Inflammatory macrophage treated with lipopolysaccharide for 4 hours (primary cell): ENCODE measurements around the gene PPP1R16B.
"Not testable (repeated sequence)": the region's sequence is repeated elsewhere in the genome, so short reads cannot be mapped to it uniquely, and the experiment has no call there.

Experiments
- DNase-seq: peaks from one replicate; pipeline ENCODE4 v3.0.0-alpha.2; 2020

Gene PPP1R16B

DNA sequence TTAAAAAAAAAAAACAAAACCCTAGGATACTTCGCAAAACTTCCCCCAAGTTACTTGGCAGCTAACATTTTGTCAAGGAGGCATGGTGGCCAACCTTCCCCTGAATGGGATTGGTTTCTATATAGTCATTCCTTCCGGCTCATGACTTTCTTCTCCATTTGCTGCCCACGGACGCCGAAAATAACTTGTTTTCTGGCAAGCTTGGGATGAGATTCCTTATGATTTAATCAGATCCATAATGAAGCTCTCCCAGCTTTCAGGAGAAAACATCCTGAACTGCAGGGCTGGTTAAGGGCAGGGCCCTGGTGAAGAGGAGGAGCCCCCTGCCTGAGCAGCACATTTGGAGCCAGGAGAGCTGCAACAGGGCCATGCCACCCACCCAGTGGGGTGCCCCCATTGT lies 49.9 kb downstream of the PPP1R16B start:
- peak; percentile 2 for DNase-seq

DNA sequence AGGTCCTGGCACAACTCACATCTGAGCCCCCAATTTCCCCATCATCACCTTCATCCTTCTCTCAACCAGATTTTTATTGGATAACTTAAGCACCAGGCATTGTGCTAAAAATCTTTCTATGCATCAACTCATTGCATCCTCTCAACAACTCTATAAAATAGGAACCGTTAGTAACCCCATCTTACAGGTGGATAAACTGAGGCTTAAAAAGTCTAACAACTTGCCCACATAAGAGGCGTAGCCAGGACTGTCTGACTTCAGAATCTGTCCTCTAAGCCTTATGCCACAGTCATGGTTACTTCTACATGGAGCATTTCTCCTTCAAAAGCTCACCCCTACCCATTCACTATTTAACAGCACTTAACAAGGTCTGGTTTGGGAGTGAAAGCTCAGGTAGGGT lies 51.1 kb downstream of the PPP1R16B start:
- DNase-seq = no peak

DNA sequence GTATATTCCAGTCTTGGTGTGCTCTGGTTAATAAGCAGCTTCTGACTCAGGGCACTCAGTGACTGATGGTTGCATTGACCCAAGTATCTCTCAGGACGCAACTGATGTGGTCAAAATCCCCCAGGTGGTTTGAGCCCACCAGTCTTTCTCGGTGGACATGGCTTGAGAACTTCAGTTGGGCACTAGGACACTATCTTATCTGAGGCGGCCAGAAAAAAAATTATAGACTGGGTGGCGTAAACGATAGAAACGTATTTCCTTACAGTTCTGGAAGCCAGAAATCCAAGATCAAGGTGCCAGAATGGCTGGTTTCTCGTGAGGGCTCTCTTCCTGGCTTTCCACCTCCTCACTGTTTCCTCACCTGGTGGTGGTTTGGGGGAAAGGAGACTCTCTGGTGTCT lies 52.2 kb downstream of the PPP1R16B start:
- no peak for DNase-seq

DNA sequence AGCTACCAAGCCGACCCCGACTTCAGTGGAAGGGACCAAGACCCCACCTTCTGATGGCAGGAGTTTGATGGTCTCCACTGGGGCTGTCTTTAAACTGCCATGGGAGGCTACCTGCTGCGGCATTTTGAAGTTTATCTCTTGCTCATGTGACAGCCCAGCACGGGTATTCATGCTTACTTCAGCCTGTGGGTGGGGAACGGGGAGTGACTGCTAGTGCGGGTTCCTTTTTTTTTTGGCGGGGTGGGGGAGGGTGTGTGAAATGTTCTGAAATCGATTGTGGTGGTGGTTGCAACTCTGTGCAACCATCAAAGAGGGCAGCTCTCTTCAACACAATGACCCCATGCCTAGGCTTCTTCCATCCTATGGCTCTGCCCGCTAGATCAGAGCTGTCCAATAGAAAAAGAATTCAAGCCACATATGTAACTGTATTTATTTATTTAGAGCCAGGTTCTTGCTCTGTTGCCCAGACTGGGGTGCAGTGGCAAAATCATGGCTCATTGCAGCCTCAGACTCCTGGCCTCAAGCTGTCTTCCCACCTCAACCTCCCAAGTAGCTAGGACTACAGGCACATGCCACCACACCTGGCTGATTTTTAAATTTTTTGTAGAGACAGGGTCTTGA lies 53.7 kb downstream of the PPP1R16B start:
- DNase-seq = peak; percentile 57

DNA sequence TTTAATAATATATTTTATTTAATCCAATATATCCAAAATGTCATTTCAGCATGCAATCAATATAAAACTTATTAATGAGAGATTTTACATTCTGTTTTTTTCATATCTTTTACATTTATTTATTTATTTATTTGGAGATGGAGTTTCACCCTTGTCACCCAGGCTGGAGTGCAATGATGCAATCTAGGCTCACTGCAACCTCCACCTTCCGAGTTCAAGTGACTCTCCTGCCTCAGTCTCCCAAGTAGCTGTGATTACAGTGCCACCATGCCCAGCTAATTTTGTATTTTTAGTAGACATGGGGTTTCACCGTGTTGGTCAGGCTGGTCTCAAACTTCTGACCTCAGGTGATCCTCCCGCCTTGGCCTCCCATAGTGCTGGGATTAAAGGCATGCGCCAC lies 54.4 kb downstream of the PPP1R16B start:
- not testable (repeated sequence) for DNase-seq

DNA sequence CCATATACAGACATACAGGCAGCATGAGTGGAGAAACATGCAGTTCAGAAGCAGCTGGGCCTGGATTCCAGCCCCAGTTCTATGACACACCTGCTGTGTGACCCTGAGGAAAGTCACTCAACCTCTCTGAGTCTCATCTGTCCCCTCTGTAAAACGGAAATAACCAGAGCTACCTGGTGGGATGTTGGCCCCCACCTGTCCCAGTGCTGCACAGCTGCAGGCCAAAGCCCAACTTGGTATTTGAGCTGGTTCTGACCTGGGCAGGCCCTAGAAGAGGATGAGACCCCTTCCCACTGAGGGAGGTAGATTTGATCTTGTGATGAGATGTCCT lies 55.5 kb downstream of the PPP1R16B start:
- DNase-seq = no peak

DNA sequence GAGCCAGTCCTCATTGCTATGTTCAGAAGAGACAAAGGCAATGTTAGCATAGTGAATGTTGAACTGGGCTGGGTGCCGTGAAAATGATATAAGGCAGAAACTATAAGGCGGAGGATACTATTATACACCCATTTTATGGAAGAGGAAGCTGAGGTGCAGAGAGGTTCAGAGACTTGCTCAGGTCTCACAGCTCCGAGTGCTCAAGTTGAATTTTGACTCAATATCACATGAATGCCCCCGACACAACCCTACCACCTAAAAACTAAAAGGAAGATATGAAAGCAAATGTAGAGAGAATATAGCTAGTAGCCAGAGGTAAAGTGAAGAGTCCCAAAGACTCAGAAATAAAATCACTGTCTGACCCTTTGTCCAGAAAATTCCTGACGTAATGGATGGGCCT lies 56.7 kb downstream of the PPP1R16B start:
- no peak for DNase-seq

DNA sequence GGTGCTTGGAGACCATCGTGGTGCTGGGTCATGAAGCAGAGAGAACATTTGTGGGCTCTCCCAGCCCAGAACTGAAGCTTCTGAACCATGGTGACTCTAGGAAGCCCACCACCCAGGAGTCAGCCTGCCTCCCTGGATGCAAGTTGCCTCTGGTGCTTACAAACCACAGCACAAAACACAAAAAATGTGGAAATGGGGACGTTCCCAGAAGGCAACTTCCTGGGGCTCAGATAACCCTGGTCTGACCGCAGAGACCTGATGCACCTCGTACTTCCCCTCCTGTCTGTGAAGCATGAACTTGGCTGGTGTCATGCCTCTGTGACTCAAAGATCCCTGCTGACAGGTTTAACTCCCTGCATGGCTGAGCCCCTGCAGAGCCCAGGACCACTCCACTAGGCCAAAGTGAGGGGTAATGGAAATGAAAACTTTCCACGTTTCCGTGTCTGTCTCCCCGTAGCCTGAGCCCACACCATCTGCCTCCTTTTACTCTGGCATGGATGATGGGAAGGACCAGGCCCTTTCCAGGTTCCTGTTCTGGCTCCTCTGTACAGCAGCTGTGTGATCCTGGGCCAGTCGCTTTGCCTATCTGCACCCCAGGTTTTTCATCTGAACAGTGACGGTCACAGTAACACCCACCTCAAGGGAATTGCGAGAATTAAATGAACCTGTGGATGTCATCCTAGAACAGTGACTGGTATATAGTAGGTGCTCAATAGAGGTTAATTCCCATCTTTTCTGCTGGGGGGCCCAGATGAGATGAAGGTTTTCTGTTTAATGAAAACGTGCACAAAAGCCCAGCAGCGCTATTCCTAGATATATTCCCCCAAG lies 57.7 kb downstream of the PPP1R16B start:
- DNase-seq = peak; percentile 48

DNA sequence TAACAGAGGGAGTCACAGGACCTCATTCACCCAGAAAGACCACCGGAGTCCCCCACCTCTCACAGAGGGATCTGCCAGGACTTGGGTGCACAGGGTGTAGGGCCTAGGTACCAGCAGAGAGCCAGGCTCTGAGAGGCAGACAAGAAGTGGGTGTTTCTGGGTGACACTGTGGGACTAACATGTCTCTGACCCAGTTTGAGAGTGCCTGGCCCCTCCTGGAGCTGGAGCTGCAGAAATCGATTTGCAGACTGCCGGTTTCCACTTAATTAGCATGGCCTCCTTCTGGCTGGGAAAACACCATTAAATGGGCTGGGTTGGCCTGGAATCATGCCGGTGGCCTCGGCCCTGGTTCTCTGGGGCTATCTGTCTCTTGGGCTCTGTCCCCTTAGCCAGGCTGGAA lies 59.2 kb downstream of the PPP1R16B start:
- no peak for DNase-seq

DNA sequence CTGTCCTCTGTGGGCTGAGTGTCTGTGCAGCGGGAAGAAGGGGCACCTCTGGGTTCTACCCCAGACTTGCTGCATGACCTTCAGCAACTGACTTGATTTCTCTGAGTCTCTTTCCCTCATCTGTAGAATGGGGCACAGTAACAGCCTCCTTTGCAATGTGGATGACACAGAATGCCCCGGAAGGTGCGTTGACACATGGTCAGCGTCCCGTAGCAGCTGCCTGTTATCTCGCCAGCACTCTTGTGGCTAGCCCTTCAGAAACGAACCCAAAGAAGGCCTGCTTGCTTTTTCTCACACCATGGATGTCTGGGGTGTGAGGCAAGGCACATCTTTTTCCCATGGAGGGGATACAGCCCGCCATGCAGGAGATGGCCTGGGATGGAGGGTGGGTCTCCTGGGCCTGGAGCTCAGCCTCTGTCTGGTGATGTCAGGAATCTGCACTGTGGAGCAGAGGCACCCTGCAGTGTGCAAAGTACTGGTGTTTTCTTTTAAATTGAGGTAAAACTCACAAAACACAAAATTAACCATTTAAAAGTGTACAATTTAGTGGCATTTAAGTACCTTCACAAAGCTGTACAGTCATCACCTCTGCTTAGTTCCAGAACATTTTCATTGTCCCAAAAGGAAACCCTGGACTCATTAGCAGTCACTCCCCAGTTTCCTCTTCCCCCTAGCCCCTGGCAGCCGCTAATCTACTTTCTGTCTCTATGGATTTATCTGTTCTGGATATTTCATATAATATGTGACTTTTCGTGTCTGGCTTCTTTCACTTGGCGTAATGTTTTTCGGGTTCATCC lies 61.0 kb downstream of the PPP1R16B start:
- DNase-seq = no peak

DNA sequence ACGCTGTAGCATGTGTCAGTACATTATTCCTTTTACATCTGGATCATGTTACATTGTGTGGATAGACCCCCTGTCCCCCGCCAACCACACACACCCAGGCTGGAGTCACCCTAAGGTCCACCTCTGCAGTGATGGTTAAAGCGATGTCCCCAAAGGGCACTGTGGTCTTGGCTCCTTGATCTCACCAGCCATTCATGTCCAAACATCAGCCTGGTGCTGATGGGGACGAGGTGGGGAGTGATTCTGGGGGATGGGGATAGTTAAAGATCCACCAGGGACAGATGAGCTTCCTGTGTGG lies 61.5 kb downstream of the PPP1R16B start:
- DNase-seq = no peak

DNA sequence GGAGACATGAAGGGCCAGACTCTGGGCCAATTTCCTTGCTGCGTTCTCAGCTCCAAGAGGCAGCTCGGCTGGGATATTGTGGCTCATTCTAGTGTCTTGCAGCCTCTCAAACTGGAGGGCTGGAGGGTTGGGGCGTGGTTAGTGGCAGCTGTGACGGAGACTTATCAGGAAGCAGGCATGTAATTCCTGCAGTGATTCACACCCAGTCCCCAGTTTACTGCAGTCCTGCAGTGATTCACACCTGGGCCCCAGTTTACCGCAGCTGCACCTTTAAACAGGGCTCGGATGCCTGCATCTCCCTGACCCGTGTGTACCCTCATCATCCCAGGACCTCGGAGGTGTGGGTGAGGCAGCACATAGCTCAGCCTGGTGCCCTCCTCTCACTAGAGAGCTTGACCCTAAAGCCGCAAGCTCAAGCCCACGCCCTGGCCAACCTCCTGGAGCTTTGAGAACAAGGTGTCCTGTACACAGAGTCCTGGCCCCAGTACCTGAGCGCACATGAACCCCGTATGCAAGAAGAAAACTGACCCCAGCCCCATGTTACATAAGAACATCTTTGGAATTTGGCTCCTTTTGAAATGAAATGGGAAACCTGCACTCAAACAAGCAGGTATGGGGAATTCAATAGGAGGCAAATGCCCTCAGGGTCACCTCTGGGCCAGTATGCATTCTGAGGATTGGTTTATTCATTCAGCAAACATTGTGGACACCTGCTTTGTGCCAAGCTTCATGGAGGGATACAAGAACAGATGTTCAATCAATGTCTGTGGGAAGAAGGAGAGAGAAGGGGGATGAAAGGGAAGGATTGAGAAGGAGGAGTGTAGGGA lies 65.4 kb downstream of the PPP1R16B start:
- DNase-seq = no peak

DNA sequence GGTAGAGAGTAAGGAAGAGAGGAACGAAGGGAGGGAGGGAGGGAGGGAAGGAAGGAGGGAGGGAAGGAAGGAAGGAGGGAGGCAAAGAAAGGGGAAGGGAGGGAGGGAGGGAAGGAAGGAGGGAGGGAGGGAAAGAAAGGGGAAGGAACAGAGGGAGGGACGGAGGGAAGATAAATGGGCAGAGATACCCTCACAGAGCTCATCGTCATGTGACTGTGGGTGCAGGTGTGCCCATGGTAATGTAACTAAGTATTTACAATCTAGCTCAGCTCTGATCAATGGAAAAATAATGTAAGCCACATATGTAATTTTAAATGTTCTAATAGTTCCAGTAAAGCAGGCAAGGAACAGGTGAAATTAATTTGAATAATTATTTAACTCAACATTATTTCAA lies 66.1 kb downstream of the PPP1R16B start:
- no peak for DNase-seq

DNA sequence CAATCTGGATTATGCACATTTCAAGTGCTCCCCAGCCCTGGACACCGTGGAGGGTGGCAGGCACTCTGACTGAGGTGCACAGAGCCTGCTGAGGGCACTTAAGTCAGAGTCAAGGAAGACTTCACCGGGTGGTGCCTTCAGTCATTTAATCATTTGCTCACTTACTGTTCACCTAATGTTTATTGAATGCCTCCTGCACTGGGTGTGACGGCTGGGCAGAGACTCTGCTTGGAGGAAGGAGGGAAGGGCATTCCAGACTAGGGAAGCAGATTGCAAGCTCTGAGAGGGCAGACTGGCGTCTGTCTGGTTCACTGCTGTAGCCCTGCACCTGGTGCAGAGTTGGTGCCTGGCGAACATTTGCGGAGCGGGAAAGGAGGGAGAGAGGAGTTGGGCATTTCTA lies 66.5 kb downstream of the PPP1R16B start:
- no peak for DNase-seq

DNA sequence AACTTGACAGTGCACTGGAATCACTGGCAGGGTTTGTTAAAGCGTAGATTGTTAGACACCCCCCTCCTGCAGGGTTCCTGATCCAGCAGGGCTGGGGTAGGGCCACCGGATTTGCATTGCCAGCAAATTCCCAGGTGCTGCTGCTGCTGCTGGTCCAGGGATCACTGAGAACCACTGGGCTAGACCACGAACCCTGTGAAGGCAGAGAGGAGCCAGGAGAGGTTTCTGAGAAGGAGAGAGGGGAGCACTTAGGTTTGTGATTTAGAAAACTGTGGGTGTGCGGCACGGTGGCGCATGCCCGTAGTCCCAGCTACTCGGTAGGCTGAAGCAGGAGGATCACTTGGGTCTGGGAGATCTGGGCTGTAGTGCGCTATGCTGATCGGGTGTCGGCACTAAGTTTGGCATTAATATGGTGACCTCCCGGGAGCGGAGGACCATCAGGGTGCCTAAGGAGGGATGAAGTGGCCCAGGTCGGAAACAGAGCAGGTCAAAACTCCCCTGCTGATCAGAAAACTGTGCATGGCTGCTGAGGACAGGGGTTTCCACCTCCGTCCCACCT lies 67.1 kb downstream of the PPP1R16B start:
- no peak for DNase-seq

DNA sequence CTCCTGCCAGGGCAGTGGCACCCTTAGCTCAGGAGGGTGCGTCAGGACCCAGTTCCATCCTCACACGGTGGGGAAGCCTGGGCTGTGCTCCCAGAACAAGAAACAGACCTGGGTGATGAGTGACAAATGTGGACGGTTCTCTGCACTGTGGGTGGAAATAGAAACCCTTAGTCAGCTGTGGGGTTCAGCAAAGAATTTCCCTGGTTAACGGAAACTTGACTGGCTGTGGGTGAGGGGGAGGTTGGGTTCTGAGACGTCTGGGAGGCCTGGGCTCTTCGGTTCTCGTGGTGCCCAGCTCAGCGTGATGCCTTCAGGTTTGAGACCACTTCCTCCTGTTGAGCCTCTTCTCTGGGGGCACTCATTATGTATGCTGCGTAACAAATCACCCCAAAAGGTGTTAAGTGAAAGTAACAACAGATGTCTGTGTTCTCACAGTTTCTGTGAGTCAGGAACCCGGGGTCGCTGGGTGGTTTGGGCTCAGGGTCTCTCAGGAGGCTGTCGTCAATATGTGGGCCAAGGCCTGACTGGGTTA lies 67.6 kb downstream of the PPP1R16B start:
- no peak for DNase-seq

DNA sequence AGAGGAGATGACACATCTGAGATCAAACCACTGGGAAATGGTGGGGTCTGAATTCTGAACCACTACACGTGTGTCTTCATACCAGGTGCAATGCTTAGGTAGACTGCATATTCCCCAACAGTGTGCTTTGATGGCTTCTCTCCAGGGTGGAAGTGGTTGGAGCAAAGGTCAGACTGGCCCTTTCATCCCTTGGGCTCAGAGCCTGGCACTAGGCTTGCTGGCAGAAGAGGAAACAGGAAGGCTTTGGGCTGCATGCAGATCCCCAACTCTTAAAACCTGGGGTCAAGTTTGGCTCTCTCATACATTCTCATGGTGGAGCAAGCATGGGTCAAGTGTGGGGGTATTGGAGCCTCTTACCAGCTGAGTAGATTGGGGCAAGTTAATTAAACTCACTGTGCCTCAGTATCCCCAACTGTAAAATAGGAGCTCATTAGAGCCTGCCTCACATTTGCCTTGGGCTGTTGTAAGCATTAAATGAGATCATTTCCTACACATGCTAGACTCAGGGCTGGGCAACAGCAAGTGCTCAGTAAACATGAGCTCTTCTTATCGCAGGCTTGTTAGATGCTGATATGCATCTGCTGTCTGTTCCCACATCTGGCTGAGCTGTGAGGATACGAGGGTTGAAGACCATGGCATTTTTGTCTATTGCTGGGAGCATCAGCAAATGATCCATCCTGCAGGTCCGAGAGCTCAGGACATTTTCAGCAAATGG lies 69.1 kb downstream of the PPP1R16B start:
- DNase-seq = no peak

DNA sequence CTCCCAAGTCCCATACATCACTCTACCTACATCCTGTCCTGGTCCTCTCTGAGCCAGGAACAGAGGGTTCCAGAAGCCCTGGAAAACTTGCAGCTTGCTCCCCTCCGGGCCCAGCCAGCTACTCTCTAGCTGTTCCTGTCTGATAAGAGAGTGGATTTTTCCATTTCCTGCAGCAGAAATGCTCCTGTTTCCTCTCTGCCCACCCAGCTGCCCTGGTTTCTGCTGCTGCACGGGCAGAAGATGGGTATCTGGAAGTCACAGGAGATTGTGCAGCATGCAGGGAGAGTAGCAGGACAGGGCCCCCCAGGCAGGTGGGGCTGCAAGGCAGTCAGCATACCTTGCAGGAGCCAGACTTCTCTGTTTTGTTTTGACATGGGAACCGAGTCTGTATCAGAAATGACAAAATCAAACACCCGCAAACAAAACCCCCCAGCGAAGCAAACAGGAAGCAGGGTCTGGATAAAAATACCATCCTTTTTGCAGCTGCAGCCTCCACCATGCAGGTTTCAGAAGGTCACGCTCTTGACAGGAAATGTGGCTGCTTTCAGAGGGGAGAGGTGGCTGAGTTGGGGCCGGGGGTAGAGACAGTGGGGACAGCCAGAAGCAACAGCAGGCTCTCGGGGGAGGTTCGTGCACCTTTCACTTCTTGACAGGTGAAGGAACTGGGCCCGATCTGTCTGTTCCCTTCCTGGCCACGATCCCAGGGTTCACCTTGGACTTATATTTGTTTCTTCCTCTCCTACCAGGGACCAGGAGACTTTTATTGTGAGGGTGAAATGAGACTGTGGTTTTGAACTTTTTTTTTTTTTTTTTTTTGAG lies 69.9 kb downstream of the PPP1R16B start:
- DNase-seq = no peak

DNA sequence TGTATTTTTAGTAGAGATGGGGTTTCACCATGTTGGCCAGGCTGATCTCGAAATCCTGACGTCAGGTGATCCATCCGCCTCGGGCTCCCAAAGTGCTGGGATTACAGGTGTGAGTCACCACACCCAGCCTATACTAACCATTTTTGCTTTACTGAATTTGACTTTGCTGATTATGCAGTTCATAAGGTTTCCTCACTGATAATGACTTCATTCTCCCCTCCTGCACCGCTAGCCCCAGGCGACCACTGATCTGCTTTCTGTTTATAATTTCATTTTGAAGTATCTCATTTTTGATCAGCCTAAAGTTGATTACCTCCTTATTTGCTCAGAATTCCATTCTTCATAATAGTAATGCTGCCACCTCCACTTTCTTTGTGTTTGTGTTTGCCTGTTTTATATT lies 72.0 kb downstream of the PPP1R16B start:
- DNase-seq = no peak

DNA sequence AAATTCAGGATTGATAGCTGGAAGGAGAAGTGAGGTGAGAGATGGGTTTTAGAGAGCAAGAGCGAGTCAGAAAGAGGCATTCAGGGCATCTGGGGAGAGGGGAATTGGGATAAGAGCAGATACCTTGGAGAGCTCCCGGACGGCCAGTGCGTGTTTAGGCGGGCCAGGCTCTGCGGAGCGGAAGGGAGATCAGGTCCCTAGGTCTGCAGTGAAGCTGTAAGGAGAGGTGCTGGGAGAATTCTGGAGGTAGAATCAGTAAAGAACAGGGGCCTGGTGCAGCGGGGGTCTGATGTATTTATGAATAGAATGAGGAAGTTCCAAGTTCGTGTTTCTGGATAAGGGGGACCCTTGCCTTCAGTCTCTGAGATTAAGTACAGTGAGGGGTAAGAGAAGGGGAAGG lies 73.4 kb downstream of the PPP1R16B start:
- DNase-seq = no peak
